ENCODE results near the gene COPRS.
"Not testable (repeated sequence)": the region's sequence is repeated elsewhere in the genome, so short reads cannot be mapped to it uniquely, and the experiment has no call there.

The COPRS gene

GRCh38 chr17:31811101-31811500 lies 47.9 kb downstream of the COPRS start:
- no peak for TF ChIP-seq CTCF (IDR thresholded peaks at IDR 0.05; ENCODE audit: low read depth, low read length)
- no peak overlapping the region for H3K4me3 ChIP-seq (ENCODE audit: low read depth, low read length)
- in situ Hi-C loops (cut with HindIII; ENCODE audit: low sequenced_read_pairs) = no loop called here
- no peak for DNase-seq (ENCODE audit: low read depth, low spot score)

GRCh38 chr17:31809876-31810275 lies 49.2 kb downstream of the COPRS start:
- in situ Hi-C loops (cut with HindIII; ENCODE audit: low sequenced_read_pairs); H3K4me3 ChIP-seq (ENCODE audit: low read depth, low read length); DNase-seq (ENCODE audit: low read depth, low spot score): not testable (repeated sequence)

- no peak for DNase-seq (ENCODE audit: low read depth, low spot score)
- in situ Hi-C loops (cut with HindIII; ENCODE audit: low sequenced_read_pairs) = no loop called here
- H3K4me3 ChIP-seq (ENCODE audit: low read depth, low read length) = no peak overlapping the region
- TF ChIP-seq CTCF (IDR thresholded peaks at IDR 0.05; ENCODE audit: low read depth, low read length) = no peak
These were observed 50.5 kb downstream of the COPRS start for GRCh38 chr17:31808521-31809050.

- DNase-seq (ENCODE audit: low read depth, low spot score) = no peak
- TF ChIP-seq CTCF (IDR thresholded peaks at IDR 0.05; ENCODE audit: low read depth, low read length) = no peak
- H3K4me3 ChIP-seq (ENCODE audit: low read depth, low read length) = no peak overlapping the region
- in situ Hi-C loops (cut with HindIII; ENCODE audit: low sequenced_read_pairs) = no loop called here
These were observed 51.2 kb downstream of the COPRS start for GRCh38 chr17:31807846-31808245.

GRCh38 chr17:31806921-31807320 lies 52.1 kb downstream of the COPRS start:
- no peak for DNase-seq (ENCODE audit: low read depth, low spot score)
- TF ChIP-seq CTCF (IDR thresholded peaks at IDR 0.05; ENCODE audit: low read depth, low read length) = no peak
- no peak overlapping the region for H3K4me3 ChIP-seq (ENCODE audit: low read depth, low read length)
- in situ Hi-C loops (cut with HindIII; ENCODE audit: low sequenced_read_pairs) = no loop called here

GRCh38 chr17:31803494-31804213 lies 55.4 kb downstream of the COPRS start:
- TF ChIP-seq CTCF (IDR thresholded peaks at IDR 0.05; ENCODE audit: low read depth, low read length) = no peak
- in situ Hi-C loops (cut with HindIII; ENCODE audit: low sequenced_read_pairs) = no loop called here
- no peak for DNase-seq (ENCODE audit: low read depth, low spot score)
- H3K4me3 ChIP-seq (ENCODE audit: low read depth, low read length) = no peak overlapping the region

- in situ Hi-C loops (cut with HindIII; ENCODE audit: low sequenced_read_pairs) = no loop called here
- DNase-seq (ENCODE audit: low read depth, low spot score) = no peak
- TF ChIP-seq CTCF (IDR thresholded peaks at IDR 0.05; ENCODE audit: low read depth, low read length) = no peak
- no peak overlapping the region for H3K4me3 ChIP-seq (ENCODE audit: low read depth, low read length)
These were observed 56.5 kb downstream of the COPRS start for GRCh38 chr17:31802502-31802901.

Measured in astrocyte of the spinal cord (primary cell).